Daoy (cell line): Measurements from ENCODE around the gene MYMK. TPM values are rescaled to one million over a fixed set of nuclear protein-coding genes. Genes with fewer than 3 reads are reported as not detected.

Experiments
- DNase-seq: peaks from one replicate; pipeline ENCODE4 v3.0.0-alpha.2; 2015; ENCODE audit warnings: low read depth
- total RNA-seq: library from RNA; depleted of rRNA; stranded (reverse); fragments of >200 nt; shearing (Covaris generic); gene quantifications from 2 replicates; pipeline ENCODE4 v1.2.3, GENCODE V29; 2014

Gene MYMK
- total RNA-seq, 1 experiment from 2014 or later = not detected

GRCh38 chr9:133505186-133505830, 19.5 kb downstream of the MYMK start:
- no peak for DNase-seq

- DNase-seq = no peak
These were observed 22.6 kb downstream of the MYMK start for GRCh38 chr9:133502112-133502511.

GRCh38 chr9:133499892-133500270, 24.9 kb downstream of the MYMK start:
- DNase-seq = no peak

DNA sequence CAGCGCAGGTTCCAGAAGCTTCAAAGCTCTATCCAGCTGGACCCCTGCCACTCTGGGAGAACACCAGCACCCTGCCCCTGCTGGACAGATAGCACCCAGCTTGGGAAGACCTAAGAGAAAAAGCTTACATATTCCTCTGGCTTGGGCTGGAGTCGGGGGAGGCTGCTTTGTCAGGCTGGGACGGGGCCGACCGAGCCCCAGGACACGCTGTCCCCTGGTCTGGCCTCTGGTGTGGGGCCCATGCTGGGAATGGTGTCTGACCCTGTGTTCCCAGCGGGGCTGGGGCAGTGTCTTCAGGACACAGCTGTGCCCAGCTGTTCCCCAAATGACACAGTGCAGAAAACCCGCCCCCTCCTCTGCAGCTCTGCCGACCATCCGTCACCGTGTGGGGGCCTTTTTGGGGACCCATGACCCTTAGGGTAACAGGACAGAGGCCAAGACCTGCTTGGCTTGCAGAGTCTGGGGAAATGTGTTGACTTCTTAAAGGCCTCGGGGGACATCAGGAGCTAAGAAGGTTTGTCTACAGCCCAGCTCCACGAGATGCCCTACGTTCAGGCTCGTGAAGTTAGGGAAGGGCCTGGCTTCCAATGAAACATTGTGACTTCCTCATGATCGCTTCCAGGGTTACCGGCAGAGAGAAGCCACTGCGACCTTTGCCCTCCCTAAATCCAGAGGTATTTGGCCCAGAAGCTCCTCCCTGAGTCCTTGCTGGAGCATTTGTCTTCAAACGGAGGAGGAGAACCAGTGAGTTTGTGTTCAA, 25.4 kb downstream of the MYMK start:
- DNase-seq = no peak

DNA sequence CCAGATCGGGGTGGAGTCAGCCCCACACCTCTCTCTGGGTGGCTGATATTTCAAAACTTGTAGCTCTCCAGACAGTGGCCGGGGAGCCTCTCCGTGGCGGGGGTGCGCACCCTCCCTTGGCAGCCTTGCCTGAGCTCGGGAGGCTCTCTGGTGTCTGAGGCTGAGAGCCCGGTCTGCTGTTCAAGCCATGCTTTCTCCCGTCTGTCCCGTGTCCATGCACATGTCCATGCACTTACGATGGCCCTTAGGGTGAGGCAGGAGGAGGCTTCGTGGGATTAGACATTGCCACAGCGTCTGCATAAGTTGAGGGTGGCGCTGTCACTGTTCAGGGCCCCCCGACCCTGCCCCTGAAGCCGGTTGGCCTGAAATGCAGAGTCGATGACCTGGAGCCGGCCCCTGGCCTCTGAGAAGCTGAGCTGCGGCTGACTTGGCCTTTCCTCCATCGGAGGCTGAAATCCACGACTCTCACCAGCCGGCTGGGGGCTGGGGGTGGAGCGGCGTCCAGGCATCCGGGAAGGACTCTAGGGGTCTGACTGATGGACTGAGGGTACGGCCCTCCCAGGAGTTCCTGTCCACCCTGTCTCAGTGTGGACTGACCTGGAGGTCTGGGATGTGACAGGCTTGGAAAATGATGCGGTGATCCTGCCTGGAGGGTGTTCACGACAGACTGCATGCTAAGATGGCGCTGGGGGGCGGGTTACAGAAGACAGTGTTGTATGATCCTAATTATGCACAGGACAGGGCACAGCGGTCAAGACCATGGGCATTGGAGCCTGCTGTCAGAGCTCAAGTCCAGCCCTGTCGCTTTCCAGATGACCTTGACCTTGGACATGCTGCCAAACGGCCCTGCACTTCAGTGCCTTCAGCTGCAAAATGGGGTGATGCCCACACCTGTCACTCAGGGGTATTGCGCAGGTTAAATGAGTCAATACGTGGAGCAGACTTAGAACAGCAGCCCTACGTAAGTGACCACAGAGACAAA, 27.6 kb downstream of the MYMK start:
- DNase-seq = no peak

GRCh38 chr9:133495327-133496293, 29.1 kb downstream of the MYMK start:
- DNase-seq = no peak

GRCh38 chr9:133494636-133495326, 30.0 kb downstream of the MYMK start:
- DNase-seq = no peak

GRCh38 chr9:133493845-133494540, 30.8 kb downstream of the MYMK start:
- DNase-seq = no peak

DNA sequence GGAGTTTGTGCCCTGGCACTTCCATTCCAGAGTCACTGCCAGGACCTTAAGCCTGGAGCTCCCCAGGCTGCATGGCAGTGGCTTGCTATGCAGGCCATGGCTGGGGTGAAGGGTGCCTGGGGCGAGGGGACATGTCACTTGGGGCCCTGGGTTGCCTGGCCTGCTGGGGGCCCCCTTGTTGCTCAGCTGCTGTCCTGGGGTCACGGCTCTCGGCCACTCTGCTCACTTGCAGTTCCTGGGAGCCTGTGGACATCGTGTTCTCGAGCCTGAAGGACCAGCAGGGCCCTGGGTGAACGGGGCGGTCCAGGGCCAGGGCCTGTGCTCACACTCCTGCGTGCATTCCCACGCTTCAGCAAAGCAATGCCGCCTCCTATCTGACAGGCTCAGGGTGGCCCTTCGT, 31.3 kb downstream of the MYMK start:
- DNase-seq = no peak

- DNase-seq = peak; percentile 45
These were observed 32.4 kb downstream of the MYMK start for GRCh38 chr9:133492061-133493021.

- no peak for DNase-seq
These were observed 33.2 kb downstream of the MYMK start for GRCh38 chr9:133491656-133491925.

- DNase-seq = no peak
These were observed 33.7 kb downstream of the MYMK start for GRCh38 chr9:133490865-133491655.

DNA sequence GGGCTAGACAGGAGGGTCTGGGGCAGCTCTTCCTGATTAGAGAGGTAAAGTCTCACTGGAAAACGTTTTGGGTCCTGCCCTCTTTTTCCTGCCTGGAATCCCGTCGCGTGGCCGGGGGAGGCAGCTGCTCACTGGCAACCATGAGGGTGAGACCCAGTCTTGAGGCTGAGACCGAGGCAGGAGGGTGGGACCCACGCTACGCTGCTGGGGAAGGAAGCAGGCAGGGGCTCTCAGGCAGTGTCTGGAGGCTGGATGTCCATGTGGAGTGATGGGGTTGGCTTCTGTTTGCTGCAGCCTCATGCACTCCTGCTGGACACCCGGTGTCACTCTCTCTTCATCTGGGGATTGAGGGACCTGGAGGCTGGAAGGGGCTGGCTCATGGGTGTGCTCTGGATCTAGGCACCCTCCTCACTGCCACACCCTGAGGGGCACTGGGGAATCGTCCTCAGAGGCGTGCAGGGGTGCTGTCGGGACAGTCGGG, 34.5 kb downstream of the MYMK start:
- DNase-seq = no peak

GRCh38 chr9:133489253-133490190, 35.2 kb downstream of the MYMK start:
- peak; percentile 56 for DNase-seq

DNA sequence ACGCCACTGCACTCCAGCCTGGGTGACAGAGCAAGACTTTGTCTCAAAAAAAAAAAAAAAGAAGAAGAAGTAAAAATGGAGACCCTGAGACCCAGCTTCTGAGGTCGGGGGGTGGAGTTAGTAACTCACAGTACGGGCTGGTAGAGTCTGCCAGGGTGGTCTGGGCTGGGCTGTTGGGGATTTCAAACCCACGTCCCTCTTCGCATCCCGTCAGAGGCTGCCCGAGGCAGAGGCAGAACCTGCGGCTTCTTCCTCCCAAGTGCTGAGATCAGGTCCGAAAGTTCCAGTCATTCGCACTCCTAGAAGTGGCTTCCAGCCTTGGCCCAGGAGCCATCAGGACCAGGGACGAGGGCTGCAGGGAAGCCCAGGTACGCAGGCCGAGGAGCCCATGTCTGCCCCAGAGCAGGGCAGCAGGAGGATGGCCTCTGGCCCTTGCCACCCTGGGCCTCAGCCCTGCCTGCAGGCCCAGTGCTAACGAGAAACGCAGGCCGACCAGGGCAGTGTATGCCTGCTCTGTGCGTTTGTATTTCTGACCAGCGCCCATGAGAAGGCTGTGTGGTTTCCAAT, 36.0 kb downstream of the MYMK start:
- DNase-seq = no peak

- no peak for DNase-seq
These were observed 37.4 kb downstream of the MYMK start for GRCh38 chr9:133487331-133487725.
